Liver (tissue), 9 donors: ENCODE data around the gene CHM. TPM values are rescaled to one million over a fixed set of nuclear protein-coding genes. Genes with fewer than 3 reads are reported as not detected.

ENCODE experiments used
- DNase-seq: peaks from one replicate; pipeline ENCODE4 v3.0.0-alpha.2; 2017; ENCODE audit warnings: low spot score
- H3K27ac ChIP-seq, 2 donors: one replicate each; pipeline ENCODE4 v1.7.0; 2013; ENCODE audit warnings: inconsistent platforms in 2 of 2, low read length in 2 of 2, control low read depth in 1 of 2, low read depth in 1 of 2, mild to moderate bottlenecking in 1 of 2
- H3K27me3 ChIP-seq, 4 donors: one replicate each; pipeline versions ENCODE4 v1.6.1 to v1.7.0; 2013; ENCODE audit warnings: low read length in 3 of 4, inconsistent platforms in 1 of 4, mild to moderate bottlenecking in 1 of 4, moderate library complexity in 1 of 4; ENCODE audit not compliant: control insufficient read depth in 4 of 4, insufficient read depth in 4 of 4
- H3K36me3 ChIP-seq, 4 donors: one replicate each; pipeline versions ENCODE4 v1.6.1 to v1.7.0; 2013; ENCODE audit warnings: low read length in 3 of 4, mild to moderate bottlenecking in 3 of 4, low read depth in 1 of 4, moderate library complexity in 1 of 4; ENCODE audit not compliant: control insufficient read depth in 4 of 4, insufficient read depth in 3 of 4
- H3K4me1 ChIP-seq, 4 donors: one replicate each; pipeline versions ENCODE4 v1.6.1 to v1.7.0; 2013; ENCODE audit warnings: low read length in 3 of 4, mild to moderate bottlenecking in 3 of 4, moderate library complexity in 1 of 4; ENCODE audit not compliant: control insufficient read depth in 4 of 4, insufficient read depth in 4 of 4
- H3K4me3 ChIP-seq, 3 donors: one replicate each; pipeline versions ENCODE4 v1.6.1 to v1.7.0; 2013; ENCODE audit warnings: low read length in 3 of 3, control low read depth in 1 of 3, low read depth in 1 of 3, mild to moderate bottlenecking in 1 of 3
- H3K9ac ChIP-seq, 2 donors: one replicate each; pipeline ENCODE4 v1.7.0; 2013; ENCODE audit warnings: low read length in 2 of 2, mild to moderate bottlenecking in 2 of 2, moderate library complexity in 2 of 2, control low read depth in 1 of 2, low read depth in 1 of 2
- H3K9me3 ChIP-seq, 4 donors: one replicate each; pipeline versions ENCODE4 v1.6.1 to v1.7.0; 2013; ENCODE audit warnings: low read length in 3 of 4; ENCODE audit not compliant: control insufficient read depth in 4 of 4
- EGR1 ChIP-seq, 2 donors: IDR thresholded peaks; 2 replicates each; pipeline ENCODE4 v1.6.1; 2016 to 2018; ENCODE audit warnings: antibody characterized with exemption in 2 of 2, low read depth in 2 of 2
- FOXA1 ChIP-seq: IDR thresholded peaks from 2 replicates; pipeline ENCODE4 v1.6.1; 2016; ENCODE audit warnings: antibody characterized with exemption
- FOXA2 ChIP-seq: IDR thresholded peaks from 2 replicates; pipeline ENCODE4 v1.6.1; 2016; ENCODE audit warnings: antibody characterized with exemption
- GABPA ChIP-seq, 2 donors: IDR thresholded peaks in 1 of 2; conservative IDR thresholded peaks in 1 of 2; 2 replicates each; pipeline ENCODE4 v1.6.1; 2016; ENCODE audit warnings: antibody characterized with exemption in 2 of 2, mild to moderate bottlenecking in 1 of 2, moderate library complexity in 1 of 2
- HNF4A ChIP-seq, 2 donors: conservative IDR thresholded peaks; 2 replicates each; pipeline ENCODE4 v1.6.1; 2016; ENCODE audit warnings: antibody characterized with exemption in 2 of 2, mild to moderate bottlenecking in 2 of 2
- HNF4G ChIP-seq: IDR thresholded peaks from 2 replicates; pipeline ENCODE4 v1.6.1; 2016; ENCODE audit warnings: antibody characterized with exemption
- JUND ChIP-seq, 2 donors: IDR thresholded peaks; 2 replicates each; pipeline ENCODE4 v1.6.1; 2016; ENCODE audit warnings: antibody characterized with exemption in 2 of 2
- NR2F2 ChIP-seq: IDR thresholded peaks from 2 replicates; pipeline ENCODE4 v1.6.1; 2016; ENCODE audit warnings: antibody characterized with exemption
- RAD21 ChIP-seq, 2 donors: IDR thresholded peaks; 2 replicates each; pipeline ENCODE4 v1.6.1; 2016; ENCODE audit warnings: antibody characterized with exemption in 2 of 2, mild to moderate bottlenecking in 2 of 2
- RXRA ChIP-seq, 2 donors: IDR thresholded peaks; 2 replicates each; pipeline ENCODE4 v1.6.1; 2017 to 2018; ENCODE audit warnings: antibody characterized with exemption in 2 of 2, mild to moderate bottlenecking in 1 of 2
- SP1 ChIP-seq: IDR thresholded peaks from 2 replicates; pipeline ENCODE4 v1.6.1; 2018; ENCODE audit warnings: antibody characterized with exemption, mild to moderate bottlenecking
- TAF1 ChIP-seq: conservative IDR thresholded peaks from 2 replicates; pipeline ENCODE4 v1.6.1; 2016; ENCODE audit warnings: antibody characterized with exemption, mild to moderate bottlenecking
- YY1 ChIP-seq: IDR thresholded peaks from 2 replicates; pipeline ENCODE4 v1.6.1; 2016; ENCODE audit warnings: antibody characterized with exemption, mild to moderate bottlenecking
- WGBS: extraction: QIAGEN DNeasy Blood & Tissue Kit; methylation state at CpG from one replicate; pipeline ENCODE4 v1.1.7; 2013; 5-methylcytosine and 5-hydroxymethylcytosine counted together
- polyA plus RNA-seq, 2 donors: library from polyadenylated mRNA; stranded (reverse) in 1 of 2; unstranded in 1 of 2; fragments of 200-250 nt in 1 of 2; fragments of >200 nt in 1 of 2; fragmentation: Nextera tagmentation in 1 of 2; extraction: Ambion mirVana in 1 of 2; gene quantifications; one replicate each; pipeline versions ENCODE4 v1.2.1 to v1.2.3, GENCODE V29; 2013 to 2015
- total RNA-seq, 2 donors: library from RNA; depleted of rRNA; stranded (reverse); fragments of >200 nt; gene quantifications; one replicate each; pipeline ENCODE4 v1.2.3, GENCODE V29; 2014
- TF ChIP-seq, protein P1 (sequence below): fragments of 150-350 bp; IDR thresholded peaks from 2 replicates; pipeline ENCODE4 v1.5.1; 2017; ENCODE audit warnings: improper control_type of control experiment, low read depth, low read length; ENCODE audit not compliant: missing input control
- TF ChIP-seq, protein P2 (sequence below): IDR thresholded peaks from 2 replicates; pipeline ENCODE4 v1.6.1; 2016; ENCODE audit warnings: antibody characterized with exemption
- TF ChIP-seq, protein P3 (sequence below): IDR thresholded peaks from 2 replicates; pipeline ENCODE4 v1.6.1; 2016; ENCODE audit warnings: antibody characterized with exemption
- TF ChIP-seq, protein P4 (sequence below): IDR thresholded peaks from 2 replicates; pipeline ENCODE4 v1.6.1; 2016; ENCODE audit warnings: antibody characterized with exemption, mild to moderate bottlenecking
- TF ChIP-seq, protein P5 (sequence below): IDR thresholded peaks from 2 replicates; pipeline ENCODE4 v1.6.1; 2016; ENCODE audit warnings: antibody characterized with exemption
- donor health status: healthy.
- donor health status: healthy.
- donor health status: healthy.
- donor health status: healthy.
- donor health status: healthy.

The CHM gene
- total and polyA plus RNA-seq, 4 donors: 5.1 to 8.1 (median 6.4) TPM

DNA sequence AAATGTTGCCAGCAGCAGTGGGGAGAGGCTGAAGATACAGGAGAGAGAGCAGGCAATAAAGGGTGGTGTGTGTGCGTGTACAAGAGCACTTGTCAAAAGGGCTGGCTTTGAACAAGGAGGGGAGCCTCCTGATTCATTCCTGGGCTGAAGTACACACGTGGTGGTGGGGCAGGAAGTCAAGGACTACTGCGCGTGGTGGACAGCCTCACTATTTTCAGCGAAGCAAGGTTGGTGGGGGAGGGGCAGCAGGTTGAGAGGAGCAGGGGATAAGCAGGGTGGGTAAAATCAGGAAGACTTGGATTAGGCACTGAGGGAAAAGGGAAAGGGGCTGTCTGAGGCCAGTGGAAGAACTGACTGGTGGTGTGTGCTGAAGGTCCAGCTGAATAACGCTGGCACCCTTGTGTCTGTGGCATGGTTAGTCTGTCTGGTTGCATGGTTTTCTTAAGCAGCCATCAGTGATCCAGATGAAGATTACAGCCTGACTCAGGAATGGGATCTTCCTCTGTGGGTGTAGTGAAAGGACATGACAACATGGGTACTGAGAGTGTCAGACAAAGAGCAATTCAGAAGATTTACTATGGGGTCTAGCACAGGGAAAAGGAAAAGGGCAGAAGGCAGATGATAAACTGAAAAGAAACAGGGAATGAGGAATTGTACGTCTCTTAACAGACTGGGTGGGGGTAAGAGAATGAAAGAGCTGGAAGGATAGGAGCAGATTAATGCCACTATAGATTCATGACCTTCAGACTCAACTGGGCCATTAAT is 149.8 kb downstream of the CHM start:
- Histone ChIP-seq H3K27ac (no peak overlapping the region), H3K4me3 (no peak overlapping the region), H3K36me3 (peaks cover 0 to 3% (median 1%) of the 10 kb centered on the region in 4 donors), H3K27me3 (no peaks in the 10 kb centered on the region), H3K9me3 (no peaks in the 10 kb centered on the region), H3K9ac (no peak overlapping the region), H3K4me1 (no peaks in the 10 kb centered on the region)
- TF ChIP-seq HNF4G (no peak), TAF1 (no peak), RAD21 (IDR thresholded peaks at IDR 0.05) (no peak), NR2F2 (no peak), GABPA (IDR thresholded peaks at IDR 0.05 in 1 of 2, conservative IDR thresholded peaks at IDR 0.05 in 1 of 2) (no peak)
- TF ChIP-seq, protein P1, sequence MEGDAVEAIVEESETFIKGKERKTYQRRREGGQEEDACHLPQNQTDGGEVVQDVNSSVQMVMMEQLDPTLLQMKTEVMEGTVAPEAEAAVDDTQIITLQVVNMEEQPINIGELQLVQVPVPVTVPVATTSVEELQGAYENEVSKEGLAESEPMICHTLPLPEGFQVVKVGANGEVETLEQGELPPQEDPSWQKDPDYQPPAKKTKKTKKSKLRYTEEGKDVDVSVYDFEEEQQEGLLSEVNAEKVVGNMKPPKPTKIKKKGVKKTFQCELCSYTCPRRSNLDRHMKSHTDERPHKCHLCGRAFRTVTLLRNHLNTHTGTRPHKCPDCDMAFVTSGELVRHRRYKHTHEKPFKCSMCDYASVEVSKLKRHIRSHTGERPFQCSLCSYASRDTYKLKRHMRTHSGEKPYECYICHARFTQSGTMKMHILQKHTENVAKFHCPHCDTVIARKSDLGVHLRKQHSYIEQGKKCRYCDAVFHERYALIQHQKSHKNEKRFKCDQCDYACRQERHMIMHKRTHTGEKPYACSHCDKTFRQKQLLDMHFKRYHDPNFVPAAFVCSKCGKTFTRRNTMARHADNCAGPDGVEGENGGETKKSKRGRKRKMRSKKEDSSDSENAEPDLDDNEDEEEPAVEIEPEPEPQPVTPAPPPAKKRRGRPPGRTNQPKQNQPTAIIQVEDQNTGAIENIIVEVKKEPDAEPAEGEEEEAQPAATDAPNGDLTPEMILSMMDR: no peak
- TF ChIP-seq, protein P2, sequence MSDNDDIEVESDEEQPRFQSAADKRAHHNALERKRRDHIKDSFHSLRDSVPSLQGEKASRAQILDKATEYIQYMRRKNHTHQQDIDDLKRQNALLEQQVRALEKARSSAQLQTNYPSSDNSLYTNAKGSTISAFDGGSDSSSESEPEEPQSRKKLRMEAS: no peak
- no peak for DNase-seq
- 91% methylated on average over 7 of the region's 7 CpGs for WGBS

DNA sequence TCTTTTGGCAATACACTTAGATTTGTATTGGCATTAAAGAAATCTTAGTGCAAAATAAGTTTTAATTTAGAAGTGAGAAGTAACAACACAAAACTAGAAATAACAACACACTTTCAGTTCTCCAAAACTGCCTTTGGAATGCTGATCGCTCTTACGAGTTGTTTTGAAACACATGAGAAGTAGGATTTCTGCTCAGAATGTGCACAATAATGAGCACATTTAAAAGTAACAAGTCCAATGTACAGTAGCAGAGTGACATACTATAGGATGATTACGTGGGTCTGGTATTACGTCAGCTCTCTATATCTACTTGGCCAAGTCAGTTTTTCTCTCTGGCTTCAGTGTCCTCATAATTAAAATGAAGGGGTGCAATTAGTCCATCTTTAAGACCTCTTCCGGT is 164.8 kb downstream of the CHM start:
- Histone ChIP-seq H3K36me3 (peaks cover 0 to 3% (median 0%) of the 10 kb centered on the region in 4 donors), H3K27me3 (no peaks in the 10 kb centered on the region), H3K4me1 (no peaks in the 10 kb centered on the region), H3K4me3 (no peak overlapping the region), H3K27ac (no peak overlapping the region), H3K9ac (no peak overlapping the region), H3K9me3 (no peaks in the 10 kb centered on the region)
- TF ChIP-seq, protein P2: no peak
- TF ChIP-seq, protein P1: no peak
- TF ChIP-seq FOXA1 (no peak), SP1 (no peak), RAD21 (IDR thresholded peaks at IDR 0.05) (no peak), HNF4G (no peak), RXRA (IDR thresholded peaks at IDR 0.05) (no peak), GABPA (IDR thresholded peaks at IDR 0.05 in 1 of 2, conservative IDR thresholded peaks at IDR 0.05 in 1 of 2) (no peak), NR2F2 (no peak), HNF4A (conservative IDR thresholded peaks at IDR 0.05) (no peak), EGR1 (IDR thresholded peaks at IDR 0.05; ENCODE audit: low read depth in 2 of 2) (no peak), JUND (IDR thresholded peaks at IDR 0.05) (no peak), YY1 (no peak), TAF1 (no peak), FOXA2 (no peak)
- TF ChIP-seq, protein P3, sequence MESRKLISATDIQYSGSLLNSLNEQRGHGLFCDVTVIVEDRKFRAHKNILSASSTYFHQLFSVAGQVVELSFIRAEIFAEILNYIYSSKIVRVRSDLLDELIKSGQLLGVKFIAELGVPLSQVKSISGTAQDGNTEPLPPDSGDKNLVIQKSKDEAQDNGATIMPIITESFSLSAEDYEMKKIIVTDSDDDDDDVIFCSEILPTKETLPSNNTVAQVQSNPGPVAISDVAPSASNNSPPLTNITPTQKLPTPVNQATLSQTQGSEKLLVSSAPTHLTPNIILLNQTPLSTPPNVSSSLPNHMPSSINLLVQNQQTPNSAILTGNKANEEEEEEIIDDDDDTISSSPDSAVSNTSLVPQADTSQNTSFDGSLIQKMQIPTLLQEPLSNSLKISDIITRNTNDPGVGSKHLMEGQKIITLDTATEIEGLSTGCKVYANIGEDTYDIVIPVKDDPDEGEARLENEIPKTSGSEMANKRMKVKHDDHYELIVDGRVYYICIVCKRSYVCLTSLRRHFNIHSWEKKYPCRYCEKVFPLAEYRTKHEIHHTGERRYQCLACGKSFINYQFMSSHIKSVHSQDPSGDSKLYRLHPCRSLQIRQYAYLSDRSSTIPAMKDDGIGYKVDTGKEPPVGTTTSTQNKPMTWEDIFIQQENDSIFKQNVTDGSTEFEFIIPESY: no peak
- TF ChIP-seq, protein P4, sequence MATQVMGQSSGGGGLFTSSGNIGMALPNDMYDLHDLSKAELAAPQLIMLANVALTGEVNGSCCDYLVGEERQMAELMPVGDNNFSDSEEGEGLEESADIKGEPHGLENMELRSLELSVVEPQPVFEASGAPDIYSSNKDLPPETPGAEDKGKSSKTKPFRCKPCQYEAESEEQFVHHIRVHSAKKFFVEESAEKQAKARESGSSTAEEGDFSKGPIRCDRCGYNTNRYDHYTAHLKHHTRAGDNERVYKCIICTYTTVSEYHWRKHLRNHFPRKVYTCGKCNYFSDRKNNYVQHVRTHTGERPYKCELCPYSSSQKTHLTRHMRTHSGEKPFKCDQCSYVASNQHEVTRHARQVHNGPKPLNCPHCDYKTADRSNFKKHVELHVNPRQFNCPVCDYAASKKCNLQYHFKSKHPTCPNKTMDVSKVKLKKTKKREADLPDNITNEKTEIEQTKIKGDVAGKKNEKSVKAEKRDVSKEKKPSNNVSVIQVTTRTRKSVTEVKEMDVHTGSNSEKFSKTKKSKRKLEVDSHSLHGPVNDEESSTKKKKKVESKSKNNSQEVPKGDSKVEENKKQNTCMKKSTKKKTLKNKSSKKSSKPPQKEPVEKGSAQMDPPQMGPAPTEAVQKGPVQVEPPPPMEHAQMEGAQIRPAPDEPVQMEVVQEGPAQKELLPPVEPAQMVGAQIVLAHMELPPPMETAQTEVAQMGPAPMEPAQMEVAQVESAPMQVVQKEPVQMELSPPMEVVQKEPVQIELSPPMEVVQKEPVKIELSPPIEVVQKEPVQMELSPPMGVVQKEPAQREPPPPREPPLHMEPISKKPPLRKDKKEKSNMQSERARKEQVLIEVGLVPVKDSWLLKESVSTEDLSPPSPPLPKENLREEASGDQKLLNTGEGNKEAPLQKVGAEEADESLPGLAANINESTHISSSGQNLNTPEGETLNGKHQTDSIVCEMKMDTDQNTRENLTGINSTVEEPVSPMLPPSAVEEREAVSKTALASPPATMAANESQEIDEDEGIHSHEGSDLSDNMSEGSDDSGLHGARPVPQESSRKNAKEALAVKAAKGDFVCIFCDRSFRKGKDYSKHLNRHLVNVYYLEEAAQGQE: no peak
- TF ChIP-seq, protein P5, sequence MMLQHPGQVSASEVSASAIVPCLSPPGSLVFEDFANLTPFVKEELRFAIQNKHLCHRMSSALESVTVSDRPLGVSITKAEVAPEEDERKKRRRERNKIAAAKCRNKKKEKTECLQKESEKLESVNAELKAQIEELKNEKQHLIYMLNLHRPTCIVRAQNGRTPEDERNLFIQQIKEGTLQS: no peak
- WGBS: 90% methylated on average over 5 of the region's 5 CpGs
- no peak for DNase-seq
